B cell (primary cell): ENCODE measurements around the gene AP1S3. TPM values are rescaled to one million over a fixed set of nuclear protein-coding genes. Genes with fewer than 3 reads are reported as not detected.

ENCODE experiments used
- ATAC-seq: fragments of 200-7000 bp; cut with Tn5 transposase; one replicate; pipeline ENCODE4 v1.10.0; 2021; ENCODE audit warnings: low read depth, mild to moderate bottlenecking, moderate number of reproducible peaks, moderate library complexity
- CTCF ChIA-PET: fragments of 350-600 bp; sonication (Branson Sonifier 250); formaldehyde crosslinking; loops from one replicate; lab custom pipeline; 2021; ENCODE audit warnings: antibody characterized with exemption, inconsistent platforms; lab: Charles Lee
- POLR2A ChIA-PET: fragments of 350-600 bp; sonication (Branson Sonifier 250); formaldehyde crosslinking; loops from one replicate; lab custom pipeline; 2021; ENCODE audit warnings: antibody characterized with exemption; lab: Charles Lee
- DNase-seq: peaks from one replicate; pipeline ENCODE4 v3.0.0; 2013
- H2AFZ ChIP-seq: 2 replicates; pipeline ENCODE4 v1.6.1; 2012; ENCODE audit warnings: mild to moderate bottlenecking, low read depth, low read length; ENCODE audit not compliant: insufficient read depth, poor library complexity, severe bottlenecking
- H3K27ac ChIP-seq, 2 donors: 1 replicate in 1 of 2; 2 replicates in 1 of 2; pipeline ENCODE4 v1.5.1; 2012 to 2013; ENCODE audit warnings: low read length in 2 of 2, mild to moderate bottlenecking in 2 of 2, moderate library complexity in 1 of 2
- H3K27me3 ChIP-seq, 4 experiments: fragments of 200-600 bp in 1 of 4; sonication (generic) in 1 of 4; replicated peaks in 1 of 4; 1 replicate in 2 of 4; 2 replicates in 2 of 4; pipeline versions ENCODE4 v1.6.1 to v1.7.0; 2013 to 2016; ENCODE audit warnings: low read length in 3 of 4, mild to moderate bottlenecking in 2 of 4, mixed read lengths in 1 of 4, moderate library complexity in 1 of 4; ENCODE audit not compliant: insufficient read depth in 4 of 4, control insufficient read depth in 3 of 4; ENCODE audit errors: control extremely low read depth in 1 of 4
- H3K36me3 ChIP-seq, 2 experiments: replicated peaks in 1 of 2; 1 replicate in 1 of 2; 2 replicates in 1 of 2; pipeline versions ENCODE4 v1.6.1 to v1.7.1; 2013; ENCODE audit warnings: low read length in 1 of 2; ENCODE audit not compliant: insufficient read depth in 2 of 2, control insufficient read depth in 1 of 2; ENCODE audit errors: control extremely low read depth in 1 of 2, extremely low read depth in 1 of 2
- H3K4me1 ChIP-seq, 2 donors: fragments of 200-600 bp in 1 of 2; sonication (generic) in 1 of 2; 1 replicate in 1 of 2; 2 replicates in 1 of 2; pipeline versions ENCODE4 v1.5.1 to v1.6.1; 2013 to 2017; ENCODE audit warnings: low read length in 2 of 2; ENCODE audit not compliant: control insufficient read depth in 2 of 2, insufficient read depth in 2 of 2
- H3K4me2 ChIP-seq: replicated peaks from 2 replicates; pipeline ENCODE3; 2012; ENCODE audit warnings: mild to moderate bottlenecking, low read depth, low read length; ENCODE audit not compliant: poor library complexity, severe bottlenecking
- H3K4me3 ChIP-seq, 5 experiments: fragments of 200-600 bp in 1 of 5; sonication (generic) in 1 of 5; 1 replicate in 3 of 5; 2 replicates in 2 of 5; pipeline versions ENCODE4 v1.5.1 to v1.7.0; 2011 to 2016; ENCODE audit warnings: low read length in 4 of 5, mild to moderate bottlenecking in 4 of 5, low read depth in 2 of 5, control low read depth in 1 of 5, moderate library complexity in 1 of 5; ENCODE audit not compliant: insufficient read depth in 1 of 5; ENCODE audit errors: control extremely low read depth in 1 of 5, extremely low read depth in 1 of 5
- H3K79me2 ChIP-seq: fragments of 200-600 bp; sonication (generic); one replicate; pipeline ENCODE4 v1.6.0; 2016; ENCODE audit warnings: low read length; ENCODE audit not compliant: control insufficient read depth, insufficient read depth
- H3K9ac ChIP-seq: fragments of 200-600 bp; sonication (generic); 2 replicates; pipeline ENCODE4 v1.6.1; 2017; ENCODE audit warnings: mild to moderate bottlenecking, low read length, moderate library complexity
- H3K9me3 ChIP-seq, 3 donors: one replicate each; pipeline versions ENCODE4 v1.6.1 to v1.7.1; 2013; ENCODE audit warnings: low read length in 2 of 3; ENCODE audit not compliant: control insufficient read depth in 2 of 3, insufficient read depth in 1 of 3; ENCODE audit errors: control extremely low read depth in 1 of 3
- H4K20me1 ChIP-seq: 2 replicates; pipeline ENCODE4 v1.6.0; 2012; ENCODE audit warnings: mild to moderate bottlenecking, low read length; ENCODE audit not compliant: insufficient read depth, control insufficient read depth, poor library complexity, severe bottlenecking
- H3K27ac Mint-ChIP-seq: one replicate; pipeline ENCODE4 v1.8.0; 2021; ENCODE audit warnings: mixed read lengths
- H3K27me3 Mint-ChIP-seq: one replicate; pipeline ENCODE4 v1.8.0; 2021; ENCODE audit warnings: mixed read lengths
- H3K4me1 Mint-ChIP-seq: one replicate; pipeline ENCODE4 v1.8.0; 2021; ENCODE audit warnings: mixed read lengths
- H3K4me3 Mint-ChIP-seq: one replicate; pipeline ENCODE4 v1.8.0; 2021; ENCODE audit warnings: mixed read lengths
- H3K9me3 Mint-ChIP-seq: one replicate; pipeline ENCODE4 v1.8.0; 2022; ENCODE audit warnings: mixed read lengths; ENCODE audit not compliant: insufficient read depth
- EZH2 ChIP-seq: IDR thresholded peaks from 2 replicates; pipeline ENCODE4 v1.6.1; 2012; ENCODE audit warnings: borderline replicate concordance, low read depth, mild to moderate bottlenecking, moderate library complexity, low read length; ENCODE audit not compliant: insufficient read depth, poor library complexity, severe bottlenecking
- WGBS: methylation state at CpG from one replicate; pipeline ENCODE4 v1.1.5; 2013; ENCODE audit warnings: missing lambda C conversion rate; ENCODE audit not compliant: insufficient coverage; 5-methylcytosine and 5-hydroxymethylcytosine counted together
- intact Hi-C: fragments of 100-400 bp; cut with micrococcal nuclease; formaldehyde crosslinking; loops from one replicate; pipeline ENCODE4 v1.10.0; 2022
- polyA plus RNA-seq: library from polyadenylated mRNA; depleted of rRNA; stranded (reverse); fragments of >200 nt; gene quantifications from 2 replicates; pipeline ENCODE4 v1.2.3, GENCODE V29; 2012
- total RNA-seq, 2 donors: library from RNA; stranded (reverse); fragments of 120-200 nt in 1 of 2; gene quantifications; 1 replicate in 1 of 2; 2 replicates in 1 of 2; pipeline versions ENCODE4 v1.2.3 to v1.2.4, GENCODE V29; 2013 to 2022
- TF ChIP-seq, protein P1 (sequence below): fragments of 200-600 bp; IDR thresholded peaks from one replicate; pipeline ENCODE4 v1.8.0; 2022; ENCODE audit warnings: antibody characterized with exemption, mild to moderate bottlenecking

AP1S3 gene
- total and polyA plus RNA-seq, 2 donors (not counting 1 experiment from before 2014, with no cell fraction given) = 7.2 to 41.4 TPM

DNA sequence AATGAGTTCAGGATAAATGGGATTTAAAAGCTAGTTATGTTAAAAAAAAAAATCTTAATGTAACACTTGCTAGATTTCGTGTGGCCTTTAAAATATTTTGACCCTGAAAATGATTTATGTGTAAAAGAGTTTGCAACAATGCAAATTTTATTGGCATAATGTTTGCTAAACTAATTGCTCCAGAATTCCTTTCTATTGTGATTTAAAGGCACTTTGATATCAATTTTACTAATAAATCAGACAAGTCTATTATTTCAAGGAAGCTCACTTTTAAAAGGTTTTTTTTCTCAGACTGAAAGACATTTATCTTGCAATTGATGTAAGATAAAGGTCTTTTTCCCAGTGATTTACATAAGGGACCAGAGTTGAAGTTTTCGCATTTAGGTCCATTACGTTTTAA lies 17.5 kb downstream of the AP1S3 start:
- ATAC-seq (no peak), DNase-seq (no peak)
- H2AFZ ChIP-seq = no peak overlapping the region
- Mint-ChIP-seq H3K27ac (no peak overlapping the region), H3K4me3 (no peak overlapping the region), H3K4me1 (peaks cover 60% of the 10 kb centered on the region), H3K27me3 (no peaks in the 10 kb centered on the region), H3K9me3 (no peaks in the 10 kb centered on the region)
- no peak overlapping the region for H3K9ac ChIP-seq
- ChIA-PET POLR2A (no interaction called here), CTCF (no interaction called here)
- H3K4me3 ChIP-seq = no peak overlapping the region
- H4K20me1 ChIP-seq = peaks cover 7% of the 10 kb centered on the region
- TF ChIP-seq, protein P1, sequence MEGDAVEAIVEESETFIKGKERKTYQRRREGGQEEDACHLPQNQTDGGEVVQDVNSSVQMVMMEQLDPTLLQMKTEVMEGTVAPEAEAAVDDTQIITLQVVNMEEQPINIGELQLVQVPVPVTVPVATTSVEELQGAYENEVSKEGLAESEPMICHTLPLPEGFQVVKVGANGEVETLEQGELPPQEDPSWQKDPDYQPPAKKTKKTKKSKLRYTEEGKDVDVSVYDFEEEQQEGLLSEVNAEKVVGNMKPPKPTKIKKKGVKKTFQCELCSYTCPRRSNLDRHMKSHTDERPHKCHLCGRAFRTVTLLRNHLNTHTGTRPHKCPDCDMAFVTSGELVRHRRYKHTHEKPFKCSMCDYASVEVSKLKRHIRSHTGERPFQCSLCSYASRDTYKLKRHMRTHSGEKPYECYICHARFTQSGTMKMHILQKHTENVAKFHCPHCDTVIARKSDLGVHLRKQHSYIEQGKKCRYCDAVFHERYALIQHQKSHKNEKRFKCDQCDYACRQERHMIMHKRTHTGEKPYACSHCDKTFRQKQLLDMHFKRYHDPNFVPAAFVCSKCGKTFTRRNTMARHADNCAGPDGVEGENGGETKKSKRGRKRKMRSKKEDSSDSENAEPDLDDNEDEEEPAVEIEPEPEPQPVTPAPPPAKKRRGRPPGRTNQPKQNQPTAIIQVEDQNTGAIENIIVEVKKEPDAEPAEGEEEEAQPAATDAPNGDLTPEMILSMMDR = no peak
- no peak for TF ChIP-seq EZH2
- no peak overlapping the region for H3K4me2 ChIP-seq
- peaks cover 83% of the 10 kb centered on the region for H3K79me2 ChIP-seq
- no CpG with 5 or more reads among the region's 3 CpGs for WGBS
- no peak overlapping the region for H3K27ac ChIP-seq
- peaks cover 0 to 14% (median 0%) of the 10 kb centered on the region in 3 donors for H3K9me3 ChIP-seq
- H3K4me1 ChIP-seq = peaks cover 25 to 48% of the 10 kb centered on the region in 2 donors
- no peaks in the 10 kb centered on the region for H3K36me3 ChIP-seq
- intact Hi-C loops = no loop called here
- no peaks in the 10 kb centered on the region for H3K27me3 ChIP-seq

DNA sequence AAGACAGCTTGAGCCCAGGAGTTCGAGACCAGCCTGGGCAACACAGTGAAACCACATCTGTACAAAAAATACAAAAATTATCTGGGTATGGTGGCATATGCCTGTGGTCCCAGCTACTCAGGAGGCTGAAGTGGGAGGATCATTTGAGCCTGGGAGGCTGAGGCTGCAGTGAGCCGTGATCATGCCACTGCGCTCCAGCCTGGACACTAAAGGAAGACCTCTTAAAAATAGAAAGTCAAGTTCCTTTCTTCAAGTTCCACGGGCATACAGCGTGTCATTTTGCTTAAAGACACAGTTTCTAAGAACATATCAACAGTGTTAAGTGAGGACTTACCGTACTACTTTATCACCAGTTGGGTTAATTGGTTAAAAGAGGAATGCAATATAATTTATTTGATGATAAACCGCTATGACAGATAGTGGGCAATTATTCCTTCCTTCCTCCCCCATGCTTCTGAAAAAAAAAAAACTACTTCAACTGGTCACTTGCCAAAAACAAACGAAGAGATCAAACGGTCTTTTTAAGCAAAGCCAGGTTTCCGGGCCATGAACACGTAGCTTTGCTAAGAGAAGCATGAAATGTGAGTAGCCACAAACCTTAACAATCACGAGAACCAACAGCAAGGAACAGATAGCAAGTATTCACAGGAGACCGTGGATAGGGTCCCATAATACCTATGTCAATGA lies 21.4 kb downstream of the AP1S3 start:
- no peaks in the 10 kb centered on the region for H3K9me3 Mint-ChIP-seq
- no peak overlapping the region for H3K4me3 Mint-ChIP-seq
- H3K27ac ChIP-seq = no peak overlapping the region
- WGBS = 54% methylated on average over 5 of the region's 13 CpGs
- no peak overlapping the region for H3K4me2 ChIP-seq
- H3K27ac Mint-ChIP-seq = no peak overlapping the region
- no peaks in the 10 kb centered on the region for H3K36me3 ChIP-seq
- H2AFZ ChIP-seq = no peak overlapping the region
- H3K4me1 Mint-ChIP-seq = peaks cover 51% of the 10 kb centered on the region
- intact Hi-C loops = no loop called here
- H4K20me1 ChIP-seq = peaks cover 14% of the 10 kb centered on the region
- DNase-seq = no peak
- H3K9me3 ChIP-seq = no peaks in the 10 kb centered on the region
- H3K4me3 ChIP-seq = no peak overlapping the region
- ChIA-PET POLR2A (interaction anchor here (1.1 kb wide), 1 partner anchor 22 kb away, joined by 3 read pairs; no protein-coding TSS in a partner anchor), CTCF (interaction anchor here (0.6 kb wide), 1 partner anchor 152 kb away, joined by 4 read pairs; no protein-coding TSS in a partner anchor)
- no peak overlapping the region for H3K9ac ChIP-seq
- TF ChIP-seq, protein P1 = no peak
- TF ChIP-seq EZH2 = no peak
- H3K27me3 ChIP-seq = no peaks in the 10 kb centered on the region
- peaks cover 4 to 13% of the 10 kb centered on the region in 2 donors for H3K4me1 ChIP-seq
- peaks cover 94% of the 10 kb centered on the region for H3K79me2 ChIP-seq
- H3K27me3 Mint-ChIP-seq = no peaks in the 10 kb centered on the region
- ATAC-seq = no peak
